DND-41 (cell line): ENCODE measurements around the gene AUTS2.

Experiments
- EZH2 ChIP-seq: IDR thresholded peaks from 3 replicates; pipeline ENCODE4 v1.6.1; 2012; ENCODE audit warnings: borderline replicate concordance, low read depth, mild to moderate bottlenecking, moderate library complexity, low read length, inconsistent platforms; ENCODE audit not compliant: severe bottlenecking
- TF ChIP-seq, protein P1 (sequence below): IDR thresholded peaks from 2 replicates; pipeline ENCODE4 v1.5.1; 2012; ENCODE audit warnings: borderline replicate concordance, low read length, moderate library complexity, mild to moderate bottlenecking; ENCODE audit not compliant: poor library complexity, severe bottlenecking; ENCODE audit errors: extremely low read depth

DNA sequence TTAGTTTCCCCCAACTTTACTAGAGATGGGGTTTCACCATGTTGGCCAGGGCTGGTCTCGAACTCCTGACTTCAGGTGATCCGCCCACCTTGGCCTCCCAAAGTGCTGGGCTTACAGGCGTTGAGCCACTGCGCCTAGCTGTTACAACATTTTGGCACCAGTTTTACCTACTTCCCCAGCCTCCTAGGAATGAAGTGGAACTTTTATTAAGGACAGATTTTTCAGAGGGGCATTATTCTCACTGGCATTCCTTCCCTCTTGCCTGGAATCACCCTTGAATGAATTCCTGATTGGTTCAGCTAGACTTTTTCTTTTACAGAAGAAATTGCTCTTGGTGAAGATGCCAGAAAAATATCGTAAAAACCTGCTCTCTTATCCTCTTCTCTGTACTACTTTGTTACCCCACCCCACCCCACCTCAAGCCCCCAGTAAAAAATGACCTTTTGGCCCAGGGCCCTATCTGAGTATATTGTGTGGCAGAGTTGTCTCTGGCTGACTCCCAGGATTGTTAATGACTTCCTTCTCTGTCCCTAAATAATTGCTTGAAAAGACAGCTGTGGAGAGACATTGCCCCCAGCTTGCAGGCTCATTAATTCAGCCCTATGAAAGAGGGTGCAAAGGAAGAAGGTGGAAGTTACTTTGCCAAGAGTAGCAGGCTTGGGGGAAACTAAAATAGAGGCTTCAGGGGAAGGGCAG, 189.6 kb downstream of the AUTS2 start:
- TF ChIP-seq, protein P1, sequence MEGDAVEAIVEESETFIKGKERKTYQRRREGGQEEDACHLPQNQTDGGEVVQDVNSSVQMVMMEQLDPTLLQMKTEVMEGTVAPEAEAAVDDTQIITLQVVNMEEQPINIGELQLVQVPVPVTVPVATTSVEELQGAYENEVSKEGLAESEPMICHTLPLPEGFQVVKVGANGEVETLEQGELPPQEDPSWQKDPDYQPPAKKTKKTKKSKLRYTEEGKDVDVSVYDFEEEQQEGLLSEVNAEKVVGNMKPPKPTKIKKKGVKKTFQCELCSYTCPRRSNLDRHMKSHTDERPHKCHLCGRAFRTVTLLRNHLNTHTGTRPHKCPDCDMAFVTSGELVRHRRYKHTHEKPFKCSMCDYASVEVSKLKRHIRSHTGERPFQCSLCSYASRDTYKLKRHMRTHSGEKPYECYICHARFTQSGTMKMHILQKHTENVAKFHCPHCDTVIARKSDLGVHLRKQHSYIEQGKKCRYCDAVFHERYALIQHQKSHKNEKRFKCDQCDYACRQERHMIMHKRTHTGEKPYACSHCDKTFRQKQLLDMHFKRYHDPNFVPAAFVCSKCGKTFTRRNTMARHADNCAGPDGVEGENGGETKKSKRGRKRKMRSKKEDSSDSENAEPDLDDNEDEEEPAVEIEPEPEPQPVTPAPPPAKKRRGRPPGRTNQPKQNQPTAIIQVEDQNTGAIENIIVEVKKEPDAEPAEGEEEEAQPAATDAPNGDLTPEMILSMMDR, result no peak
- TF ChIP-seq EZH2, result no peak
